ENCODE results near the gene WFIKKN2.

DNA sequence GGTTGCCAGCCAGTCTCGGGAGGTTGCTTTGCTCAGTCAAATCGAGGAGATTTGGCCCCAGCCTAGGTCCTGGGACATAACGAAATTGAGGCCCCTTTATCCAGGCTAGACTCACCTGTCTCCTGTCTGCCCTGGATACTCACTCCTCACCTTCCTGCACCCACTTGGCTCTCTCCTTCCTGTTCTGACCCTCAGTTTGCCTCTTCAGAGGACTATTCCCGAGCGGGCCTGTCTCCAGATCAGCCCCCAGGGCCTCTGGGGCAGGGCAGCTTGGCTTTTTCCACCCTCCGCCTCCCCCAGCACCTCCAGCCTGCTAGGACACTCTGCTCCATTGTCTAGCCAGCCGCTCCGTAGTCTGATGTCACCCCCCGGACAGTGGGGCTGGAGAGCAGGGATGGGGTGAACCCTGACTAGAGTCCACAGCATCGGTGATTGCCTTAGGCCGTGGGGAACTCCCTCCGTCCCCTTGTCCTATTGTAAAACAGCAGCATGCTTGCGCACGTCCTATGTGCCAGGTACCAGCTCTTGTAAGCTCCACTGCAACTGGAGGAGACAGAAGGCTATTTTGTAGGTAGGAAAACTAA, 8.8 kb downstream of the WFIKKN2 start:
- TF ChIP-seq, protein P1, sequence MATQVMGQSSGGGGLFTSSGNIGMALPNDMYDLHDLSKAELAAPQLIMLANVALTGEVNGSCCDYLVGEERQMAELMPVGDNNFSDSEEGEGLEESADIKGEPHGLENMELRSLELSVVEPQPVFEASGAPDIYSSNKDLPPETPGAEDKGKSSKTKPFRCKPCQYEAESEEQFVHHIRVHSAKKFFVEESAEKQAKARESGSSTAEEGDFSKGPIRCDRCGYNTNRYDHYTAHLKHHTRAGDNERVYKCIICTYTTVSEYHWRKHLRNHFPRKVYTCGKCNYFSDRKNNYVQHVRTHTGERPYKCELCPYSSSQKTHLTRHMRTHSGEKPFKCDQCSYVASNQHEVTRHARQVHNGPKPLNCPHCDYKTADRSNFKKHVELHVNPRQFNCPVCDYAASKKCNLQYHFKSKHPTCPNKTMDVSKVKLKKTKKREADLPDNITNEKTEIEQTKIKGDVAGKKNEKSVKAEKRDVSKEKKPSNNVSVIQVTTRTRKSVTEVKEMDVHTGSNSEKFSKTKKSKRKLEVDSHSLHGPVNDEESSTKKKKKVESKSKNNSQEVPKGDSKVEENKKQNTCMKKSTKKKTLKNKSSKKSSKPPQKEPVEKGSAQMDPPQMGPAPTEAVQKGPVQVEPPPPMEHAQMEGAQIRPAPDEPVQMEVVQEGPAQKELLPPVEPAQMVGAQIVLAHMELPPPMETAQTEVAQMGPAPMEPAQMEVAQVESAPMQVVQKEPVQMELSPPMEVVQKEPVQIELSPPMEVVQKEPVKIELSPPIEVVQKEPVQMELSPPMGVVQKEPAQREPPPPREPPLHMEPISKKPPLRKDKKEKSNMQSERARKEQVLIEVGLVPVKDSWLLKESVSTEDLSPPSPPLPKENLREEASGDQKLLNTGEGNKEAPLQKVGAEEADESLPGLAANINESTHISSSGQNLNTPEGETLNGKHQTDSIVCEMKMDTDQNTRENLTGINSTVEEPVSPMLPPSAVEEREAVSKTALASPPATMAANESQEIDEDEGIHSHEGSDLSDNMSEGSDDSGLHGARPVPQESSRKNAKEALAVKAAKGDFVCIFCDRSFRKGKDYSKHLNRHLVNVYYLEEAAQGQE (IDR thresholded peaks at IDR 0.05; ENCODE audit: insufficient read depth in 1 of 2, low read depth in 2 of 2, low read length in 2 of 2) = no peak
- no peak for TF ChIP-seq POLR2AphosphoS5 (IDR thresholded peaks at IDR 0.05; ENCODE audit: low read depth, low read length)
- TF ChIP-seq TAF1 (IDR thresholded peaks at IDR 0.05; ENCODE audit: borderline replicate concordance, insufficient read depth, low read length) = no peak
